ENCODE measurements around the gene SPATA6L.

The SPATA6L gene

DNA sequence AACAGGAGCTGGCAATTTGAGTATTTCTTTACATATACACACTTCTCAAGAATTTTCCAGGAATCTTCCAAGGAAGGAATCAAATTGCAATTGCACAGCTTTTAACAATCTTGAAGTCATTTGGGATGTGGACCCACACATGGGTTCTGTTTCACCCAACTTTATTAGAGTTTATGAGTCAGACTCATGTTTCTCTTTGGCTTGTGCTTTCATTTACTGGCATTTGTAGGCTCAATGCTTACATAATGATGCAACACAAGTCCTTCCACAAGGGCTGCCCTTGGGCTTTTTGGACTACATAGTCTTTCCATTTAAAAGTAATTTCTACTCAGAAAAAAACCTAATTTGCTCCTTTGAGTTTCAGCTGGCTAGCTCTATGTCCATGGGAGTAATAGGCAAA is 8.5 kb upstream of the SPATA6L start:
- no peak overlapping the region for H2BK5ac ChIP-seq (ENCODE audit: low read length)
- no peak overlapping the region for H3K27ac ChIP-seq (ENCODE audit: low read depth, low read length)
- peaks cover 2% of the 10 kb centered on the region for H3K79me2 ChIP-seq (ENCODE audit: control insufficient read depth, insufficient read depth, low read length)
- no peak overlapping the region for H2BK120ac ChIP-seq (ENCODE audit: low read depth, low read length)
- H3K36me3 ChIP-seq (ENCODE audit: control insufficient read depth, insufficient read depth, low read length): no peaks in the 10 kb centered on the region
- no peak overlapping the region for H3K56ac ChIP-seq (ENCODE audit: low read length)
- no peak overlapping the region for H4K8ac ChIP-seq (ENCODE audit: low read depth, low read length)
- H3K23ac ChIP-seq (ENCODE audit: low read length): no peak overlapping the region
- no peak for DNase-seq
- H3K9ac ChIP-seq (ENCODE audit: low read length): no peak overlapping the region
- H3K27me3 ChIP-seq (ENCODE audit: insufficient read depth, low read length, poor library complexity): no peaks in the 10 kb centered on the region
- no peaks in the 10 kb centered on the region for H3K4me1 ChIP-seq (ENCODE audit: control insufficient read depth, low read depth, low read length)
- no peak overlapping the region for H4K5ac ChIP-seq (ENCODE audit: low read length)
- H3K4ac ChIP-seq (ENCODE audit: low read depth, low read length): no peak overlapping the region
- no peak overlapping the region for H3K4me3 ChIP-seq (ENCODE audit: low read length)
- H3K18ac ChIP-seq (ENCODE audit: low read length): no peak overlapping the region
- no peak overlapping the region for H3K4me2 ChIP-seq (ENCODE audit: low read length)
- peaks cover under 1% of the 10 kb centered on the region for H3K79me1 ChIP-seq (ENCODE audit: low read length)
- no peak overlapping the region for H2BK15ac ChIP-seq (replicated peaks; ENCODE audit: low read depth)
- no peak overlapping the region for H2AK5ac ChIP-seq (ENCODE audit: low read length)

DNA sequence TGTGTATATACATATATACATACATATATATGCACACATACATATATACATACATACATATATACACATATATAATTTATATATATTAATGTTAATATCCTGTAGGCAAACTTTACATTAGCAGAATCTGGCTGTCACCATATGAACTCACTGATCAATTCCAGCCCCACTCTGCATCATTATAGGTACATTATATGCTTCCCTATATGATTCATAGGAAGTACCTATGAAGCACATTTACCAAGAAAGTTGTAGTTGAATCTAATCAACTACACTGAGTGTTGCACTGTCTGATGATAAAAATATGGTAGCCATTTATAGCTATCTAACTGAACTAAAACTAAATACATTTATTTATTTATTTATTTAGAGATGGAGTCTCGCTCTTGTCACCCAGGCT is 5.5 kb upstream of the SPATA6L start:
- no CpG with 5 or more reads among the region's 1 CpG for WGBS (ENCODE audit: extremely low coverage, insufficient coverage, low lambda C conversion rate)

DNA sequence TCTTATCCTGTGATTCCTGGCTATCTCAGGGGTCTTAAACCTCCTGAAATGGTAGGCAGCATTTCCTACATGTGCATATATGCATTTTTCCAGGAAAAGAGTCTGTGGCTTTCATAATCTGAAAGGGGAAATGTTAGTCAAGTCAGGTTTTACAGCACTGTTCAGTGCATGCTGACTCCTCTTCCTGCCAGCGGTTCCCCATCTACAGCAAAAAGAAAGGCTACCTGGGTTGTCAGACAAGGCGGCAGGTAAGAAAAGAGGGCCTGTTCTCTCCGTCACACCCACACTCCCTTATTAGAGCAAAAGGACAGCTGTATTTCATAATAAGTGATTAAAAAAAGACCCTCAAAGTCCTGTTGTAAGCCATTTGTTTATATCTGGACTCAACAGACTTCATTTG is 4.3 kb upstream of the SPATA6L start:
- Histone ChIP-seq H3K36me3 (ENCODE audit: control insufficient read depth, insufficient read depth, low read length) (no peaks in the 10 kb centered on the region), H3K9ac (ENCODE audit: low read length) (no peak overlapping the region), H2BK5ac (ENCODE audit: low read length) (no peak overlapping the region), H3K27ac (ENCODE audit: low read depth, low read length) (no peak overlapping the region), H2BK120ac (ENCODE audit: low read depth, low read length) (no peak overlapping the region), H3K56ac (ENCODE audit: low read length) (no peak overlapping the region), H2BK15ac (replicated peaks; ENCODE audit: low read depth) (no peak overlapping the region), H4K5ac (ENCODE audit: low read length) (no peak overlapping the region), H3K79me1 (ENCODE audit: low read length) (no peaks in the 10 kb centered on the region), H3K4me2 (ENCODE audit: low read length) (no peak overlapping the region), H3K27me3 (ENCODE audit: insufficient read depth, low read length, poor library complexity) (no peaks in the 10 kb centered on the region), H3K4me1 (ENCODE audit: control insufficient read depth, low read depth, low read length) (no peaks in the 10 kb centered on the region), H3K4ac (ENCODE audit: low read depth, low read length) (no peak overlapping the region), H2AK5ac (ENCODE audit: low read length) (no peak overlapping the region), H3K4me3 (ENCODE audit: low read length) (no peak overlapping the region), H3K18ac (ENCODE audit: low read length) (no peak overlapping the region), H4K8ac (ENCODE audit: low read depth, low read length) (no peak overlapping the region), H3K23ac (ENCODE audit: low read length) (no peak overlapping the region), H3K79me2 (ENCODE audit: control insufficient read depth, insufficient read depth, low read length) (no peaks in the 10 kb centered on the region)
- no CpG with 5 or more reads among the region's 3 CpGs for WGBS (ENCODE audit: extremely low coverage, insufficient coverage, low lambda C conversion rate)
- no peak for DNase-seq

More for the DNA sequence above, 5.5 kb upstream of the SPATA6L start:
- Histone ChIP-seq H3K27me3 (ENCODE audit: insufficient read depth, low read length, poor library complexity) (no peaks in the 10 kb centered on the region), H2BK5ac (ENCODE audit: low read length) (no peak overlapping the region), H3K79me2 (ENCODE audit: control insufficient read depth, insufficient read depth, low read length) (no peaks in the 10 kb centered on the region), H2AK5ac (ENCODE audit: low read length) (no peak overlapping the region), H3K36me3 (ENCODE audit: control insufficient read depth, insufficient read depth, low read length) (no peaks in the 10 kb centered on the region), H2BK15ac (replicated peaks; ENCODE audit: low read depth) (no peak overlapping the region), H3K4me1 (ENCODE audit: control insufficient read depth, low read depth, low read length) (no peaks in the 10 kb centered on the region), H3K4me3 (ENCODE audit: low read length) (no peak overlapping the region), H3K79me1 (ENCODE audit: low read length) (no peaks in the 10 kb centered on the region), H2BK120ac (ENCODE audit: low read depth, low read length) (no peak overlapping the region), H3K9ac (ENCODE audit: low read length) (no peak overlapping the region), H3K23ac (ENCODE audit: low read length) (no peak overlapping the region), H3K27ac (ENCODE audit: low read depth, low read length) (no peak overlapping the region), H4K5ac (ENCODE audit: low read length) (no peak overlapping the region), H4K8ac (ENCODE audit: low read depth, low read length) (no peak overlapping the region), H3K18ac (ENCODE audit: low read length) (no peak overlapping the region), H3K56ac (ENCODE audit: low read length) (no peak overlapping the region), H3K4me2 (ENCODE audit: low read length) (no peak overlapping the region), H3K4ac (ENCODE audit: low read depth, low read length) (no peak overlapping the region)
- no peak for DNase-seq

DNA sequence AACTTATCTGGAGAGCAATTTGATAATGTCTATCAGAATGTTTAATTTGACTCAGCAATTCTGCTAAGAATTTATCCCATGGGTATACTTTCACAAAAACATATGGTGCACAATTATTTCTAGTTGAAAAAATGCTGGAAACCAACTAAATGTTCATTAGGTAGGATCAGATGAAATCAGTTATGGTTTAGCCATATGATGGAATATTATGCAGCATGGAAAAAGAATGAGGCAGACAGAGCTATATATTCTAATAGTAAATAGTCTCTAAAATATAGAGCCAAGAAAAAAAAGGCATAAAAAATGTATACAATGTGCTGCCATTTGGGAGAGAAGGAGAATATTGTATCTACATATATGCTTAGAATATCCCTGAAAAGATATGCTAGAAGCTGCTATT is 3.6 kb upstream of the SPATA6L start:
- H3K4me1 ChIP-seq (ENCODE audit: control insufficient read depth, low read depth, low read length): peaks cover 4% of the 10 kb centered on the region
- no peak overlapping the region for H3K18ac ChIP-seq (ENCODE audit: low read length)

DNA sequence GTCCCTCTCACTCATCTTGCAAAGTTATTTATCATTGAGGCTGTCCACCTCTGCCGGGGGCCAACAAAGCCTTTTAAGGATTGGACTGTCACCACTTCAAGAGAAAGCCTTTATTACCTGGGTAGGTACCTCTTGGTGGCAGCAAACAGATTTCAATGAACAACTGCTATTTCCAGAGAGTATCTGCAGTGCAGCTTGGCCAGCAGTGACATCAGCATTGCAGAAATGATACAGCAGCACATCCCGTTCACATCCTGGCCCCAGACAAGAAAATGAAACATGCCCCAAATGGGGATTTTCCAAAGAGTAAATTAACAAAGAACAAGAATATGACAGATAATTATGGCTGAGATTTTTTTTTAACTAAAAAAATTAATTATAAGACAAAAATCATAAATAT is 2.3 kb upstream of the SPATA6L start:
- Histone ChIP-seq H2BK5ac (ENCODE audit: low read length) (no peak overlapping the region), H3K36me3 (ENCODE audit: control insufficient read depth, insufficient read depth, low read length) (no peaks in the 10 kb centered on the region), H3K18ac (ENCODE audit: low read length) (no peak overlapping the region), H3K79me2 (ENCODE audit: control insufficient read depth, insufficient read depth, low read length) (no peaks in the 10 kb centered on the region), H3K23ac (ENCODE audit: low read length) (no peak overlapping the region), H2AK5ac (ENCODE audit: low read length) (no peak overlapping the region), H3K4me2 (ENCODE audit: low read length) (no peak overlapping the region), H3K4ac (ENCODE audit: low read depth, low read length) (no peak overlapping the region), H3K9ac (ENCODE audit: low read length) (no peak overlapping the region), H3K56ac (ENCODE audit: low read length) (no peak overlapping the region), H3K4me3 (ENCODE audit: low read length) (no peak overlapping the region), H2BK120ac (ENCODE audit: low read depth, low read length) (no peak overlapping the region), H3K4me1 (ENCODE audit: control insufficient read depth, low read depth, low read length) (peaks cover 4% of the 10 kb centered on the region), H4K8ac (ENCODE audit: low read depth, low read length) (no peak overlapping the region), H3K27me3 (ENCODE audit: insufficient read depth, low read length, poor library complexity) (no peaks in the 10 kb centered on the region), H3K79me1 (ENCODE audit: low read length) (no peaks in the 10 kb centered on the region), H4K5ac (ENCODE audit: low read length) (no peak overlapping the region), H3K27ac (ENCODE audit: low read depth, low read length) (no peak overlapping the region), H2BK15ac (replicated peaks; ENCODE audit: low read depth) (no peak overlapping the region)
- DNase-seq: no peak
- no CpG with 5 or more reads among the region's 2 CpGs for WGBS (ENCODE audit: extremely low coverage, insufficient coverage, low lambda C conversion rate)

More for the DNA sequence above, 3.6 kb upstream of the SPATA6L start:
- no peak overlapping the region for H3K56ac ChIP-seq (ENCODE audit: low read length)
- H2AK5ac ChIP-seq (ENCODE audit: low read length): no peak overlapping the region
- DNase-seq: no peak
- H2BK15ac ChIP-seq (replicated peaks; ENCODE audit: low read depth): no peak overlapping the region
- H3K4me2 ChIP-seq (ENCODE audit: low read length): no peak overlapping the region
- H2BK5ac ChIP-seq (ENCODE audit: low read length): no peak overlapping the region
- no peak overlapping the region for H3K23ac ChIP-seq (ENCODE audit: low read length)
- no peaks in the 10 kb centered on the region for H3K27me3 ChIP-seq (ENCODE audit: insufficient read depth, low read length, poor library complexity)
- H2BK120ac ChIP-seq (ENCODE audit: low read depth, low read length): no peak overlapping the region
- no peak overlapping the region for H3K27ac ChIP-seq (ENCODE audit: low read depth, low read length)
- no peaks in the 10 kb centered on the region for H3K36me3 ChIP-seq (ENCODE audit: control insufficient read depth, insufficient read depth, low read length)
- H3K79me2 ChIP-seq (ENCODE audit: control insufficient read depth, insufficient read depth, low read length): no peaks in the 10 kb centered on the region
- H4K8ac ChIP-seq (ENCODE audit: low read depth, low read length): no peak overlapping the region
- H3K79me1 ChIP-seq (ENCODE audit: low read length): no peaks in the 10 kb centered on the region
- no peak overlapping the region for H4K5ac ChIP-seq (ENCODE audit: low read length)
- no peak overlapping the region for H3K4ac ChIP-seq (ENCODE audit: low read depth, low read length)
- no peak overlapping the region for H3K4me3 ChIP-seq (ENCODE audit: low read length)
- no peak overlapping the region for H3K9ac ChIP-seq (ENCODE audit: low read length)

DNA sequence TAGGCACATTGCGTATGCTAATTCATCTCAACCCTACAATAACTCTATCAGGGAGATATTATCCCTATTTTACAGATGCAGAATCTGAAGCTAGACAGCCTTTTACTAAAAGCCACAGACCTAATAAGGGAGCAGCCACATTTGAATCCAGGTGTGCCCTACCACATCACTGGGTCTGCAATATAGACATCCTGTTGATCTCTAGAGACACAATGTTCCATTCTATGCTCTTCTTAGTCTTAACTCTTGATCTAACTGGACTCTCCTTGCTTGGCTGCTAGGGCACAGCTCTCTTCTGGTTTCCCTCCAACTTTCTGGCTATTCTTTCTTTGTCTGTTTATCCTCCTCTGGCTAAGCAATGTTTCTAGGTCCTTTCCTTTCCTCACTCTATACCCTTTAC is 1.4 kb upstream of the SPATA6L start:
- no peak overlapping the region for H2BK120ac ChIP-seq (ENCODE audit: low read depth, low read length)
- H3K18ac ChIP-seq (ENCODE audit: low read length): no peak overlapping the region
- no peak overlapping the region for H3K4me2 ChIP-seq (ENCODE audit: low read length)
- H3K56ac ChIP-seq (ENCODE audit: low read length): no peak overlapping the region
- H3K27ac ChIP-seq (ENCODE audit: low read depth, low read length): no peak overlapping the region
- H4K8ac ChIP-seq (ENCODE audit: low read depth, low read length): no peak overlapping the region
- WGBS (ENCODE audit: extremely low coverage, insufficient coverage, low lambda C conversion rate): no CpG with 5 or more reads among the region's 1 CpG
- H3K36me3 ChIP-seq (ENCODE audit: control insufficient read depth, insufficient read depth, low read length): no peaks in the 10 kb centered on the region
- H3K79me1 ChIP-seq (ENCODE audit: low read length): peaks cover 3% of the 10 kb centered on the region
- H2BK5ac ChIP-seq (ENCODE audit: low read length): no peak overlapping the region
- H3K4me3 ChIP-seq (ENCODE audit: low read length): no peak overlapping the region
- no peaks in the 10 kb centered on the region for H3K79me2 ChIP-seq (ENCODE audit: control insufficient read depth, insufficient read depth, low read length)
- H2AK5ac ChIP-seq (ENCODE audit: low read length): no peak overlapping the region
- no peak for DNase-seq
- peaks cover 8% of the 10 kb centered on the region for H3K4me1 ChIP-seq (ENCODE audit: control insufficient read depth, low read depth, low read length)
- H3K9ac ChIP-seq (ENCODE audit: low read length): no peak overlapping the region
- no peaks in the 10 kb centered on the region for H3K27me3 ChIP-seq (ENCODE audit: insufficient read depth, low read length, poor library complexity)
- no peak overlapping the region for H2BK15ac ChIP-seq (replicated peaks; ENCODE audit: low read depth)
- no peak overlapping the region for H3K23ac ChIP-seq (ENCODE audit: low read length)
- no peak overlapping the region for H4K5ac ChIP-seq (ENCODE audit: low read length)
- no peak overlapping the region for H3K4ac ChIP-seq (ENCODE audit: low read depth, low read length)
